Skeletal muscle tissue (tissue), 4 donors: ENCODE data around the gene ARHGAP6. TPM values are rescaled to one million over a fixed set of nuclear protein-coding genes. Genes with fewer than 3 reads are reported as not detected.

Source experiments
- H3K27ac ChIP-seq: one replicate; pipeline ENCODE4 v1.7.0; 2013; ENCODE audit warnings: mild to moderate bottlenecking, low read depth, low read length, inconsistent platforms
- H3K27me3 ChIP-seq, 3 donors: one replicate each; pipeline ENCODE4 v1.7.0; 2013; ENCODE audit warnings: low read length in 3 of 3; ENCODE audit not compliant: control insufficient read depth in 3 of 3, insufficient read depth in 3 of 3
- H3K36me3 ChIP-seq, 3 donors: one replicate each; pipeline ENCODE4 v1.7.0; 2013; ENCODE audit warnings: low read length in 3 of 3; ENCODE audit not compliant: control insufficient read depth in 3 of 3, insufficient read depth in 3 of 3
- H3K4me1 ChIP-seq, 3 donors: one replicate each; pipeline ENCODE4 v1.7.0; 2013; ENCODE audit warnings: low read length in 3 of 3, mild to moderate bottlenecking in 3 of 3; ENCODE audit not compliant: control insufficient read depth in 3 of 3, insufficient read depth in 3 of 3
- H3K4me3 ChIP-seq, 3 donors: one replicate each; pipeline ENCODE4 v1.7.0; 2013; ENCODE audit warnings: low read length in 3 of 3
- H3K9ac ChIP-seq, 3 donors: one replicate each; pipeline ENCODE4 v1.7.0; 2013; ENCODE audit warnings: low read length in 3 of 3, mild to moderate bottlenecking in 3 of 3, moderate library complexity in 2 of 3, low read depth in 1 of 3
- H3K9me3 ChIP-seq, 3 donors: one replicate each; pipeline ENCODE4 v1.7.0; 2013; ENCODE audit warnings: low read length in 3 of 3; ENCODE audit not compliant: control insufficient read depth in 3 of 3
- total RNA-seq: library from RNA; depleted of rRNA; stranded (reverse); fragments of >200 nt; gene quantifications from one replicate; pipeline ENCODE4 v1.2.3, GENCODE V29; 2014
- donor health status: Osteomylitis.

ARHGAP6 gene
- total RNA-seq, 1 donor from 2014 or later, result 8.4 TPM

- Histone ChIP-seq H3K4me3 (no peak overlapping the region), H3K27me3 (no peaks in the 10 kb centered on the region), H3K9me3 (no peaks in the 10 kb centered on the region), H3K4me1 (peaks cover 0 to 1% (median 0%) of the 10 kb centered on the region in 3 donors), H3K27ac (no peak overlapping the region), H3K36me3 (no peaks in the 10 kb centered on the region), H3K9ac (no peak overlapping the region)
These were observed 12.4 kb upstream of the ARHGAP6 start for GRCh38 chrX:11678158-11678557.

GRCh38 chrX:11672213-11672612, 6.5 kb upstream of the ARHGAP6 start:
- Histone ChIP-seq H3K9ac (no peak overlapping the region), H3K4me3 (no peak overlapping the region), H3K27ac (no peak overlapping the region), H3K9me3 (no peaks in the 10 kb centered on the region), H3K36me3 (no peaks in the 10 kb centered on the region), H3K4me1 (no peaks in the 10 kb centered on the region), H3K27me3 (no peaks in the 10 kb centered on the region)

GRCh38 chrX:11670316-11670715, 4.6 kb upstream of the ARHGAP6 start:
- Histone ChIP-seq H3K4me1 (no peaks in the 10 kb centered on the region), H3K36me3 (no peaks in the 10 kb centered on the region), H3K27ac (no peak overlapping the region), H3K4me3 (no peak overlapping the region), H3K9ac (no peak overlapping the region), H3K9me3 (no peaks in the 10 kb centered on the region), H3K27me3 (no peaks in the 10 kb centered on the region)

- Histone ChIP-seq H3K4me1 (peaks cover 0 to 4% (median 0%) of the 10 kb centered on the region in 3 donors), H3K27ac (no peak overlapping the region), H3K9me3 (no peaks in the 10 kb centered on the region), H3K4me3 (peak overlapping the region in 2 of 3 donors; percentile 4 to 70), H3K9ac (peak overlapping the region in 2 of 3 donors; percentile 28 to 61), H3K27me3 (no peaks in the 10 kb centered on the region), H3K36me3 (no peaks in the 10 kb centered on the region)
These were observed 1.4 kb upstream of the ARHGAP6 start for GRCh38 chrX:11666952-11667685.

- Histone ChIP-seq H3K4me1 (peaks cover 0 to 6% (median 0%) of the 10 kb centered on the region in 3 donors), H3K36me3 (no peaks in the 10 kb centered on the region), H3K27ac (peak overlapping the region; percentile 56), H3K27me3 (no peaks in the 10 kb centered on the region), H3K4me3 (peak overlapping the region; percentile 70 to 77 (median 70)), H3K9ac (peak overlapping the region; percentile 48 to 74 (median 61)), H3K9me3 (no peaks in the 10 kb centered on the region)
These were observed 444 bp upstream of the ARHGAP6 start for GRCh38 chrX:11666164-11666563.

- Histone ChIP-seq H3K27ac (peak overlapping the region; percentile 58), H3K4me1 (peaks cover 0 to 6% (median 0%) of the 10 kb centered on the region in 3 donors), H3K4me3 (peak overlapping the region; percentile 70 to 77 (median 70)), H3K9ac (peak overlapping the region; percentile 57 to 74 (median 65)), H3K36me3 (no peaks in the 10 kb centered on the region), H3K27me3 (no peaks in the 10 kb centered on the region), H3K9me3 (no peaks in the 10 kb centered on the region)
These were observed 1.2 kb downstream of the ARHGAP6 start for GRCh38 chrX:11664211-11665167.

- Histone ChIP-seq H3K27me3 (no peaks in the 10 kb centered on the region), H3K9ac (peak overlapping the region in 2 of 3 donors; percentile 20 to 65), H3K9me3 (no peaks in the 10 kb centered on the region), H3K4me1 (peaks cover 0 to 6% (median 0%) of the 10 kb centered on the region in 3 donors), H3K4me3 (peak overlapping the region; percentile 57 to 77 (median 70)), H3K27ac (peak overlapping the region; percentile 58), H3K36me3 (no peaks in the 10 kb centered on the region)
These were observed 1.9 kb downstream of the ARHGAP6 start for GRCh38 chrX:11663875-11664210.

GRCh38 chrX:11655282-11656015, 10.3 kb downstream of the ARHGAP6 start:
- no peaks in the 10 kb centered on the region for H3K27me3 ChIP-seq
- no peaks in the 10 kb centered on the region for H3K36me3 ChIP-seq

GRCh38 chrX:11648705-11649519, 16.8 kb downstream of the ARHGAP6 start:
- no peaks in the 10 kb centered on the region for H3K36me3 ChIP-seq
- no peaks in the 10 kb centered on the region for H3K9me3 ChIP-seq
- peaks cover 0 to 7% (median 2%) of the 10 kb centered on the region in 3 donors for H3K4me1 ChIP-seq
- H3K9ac ChIP-seq, result no peak overlapping the region
- no peak overlapping the region for H3K4me3 ChIP-seq
- no peaks in the 10 kb centered on the region for H3K27me3 ChIP-seq
- H3K27ac ChIP-seq, result peak overlapping the region; percentile 49

More at GRCh38 chrX:11655282-11656015, 10.3 kb downstream of the ARHGAP6 start:
- no peaks in the 10 kb centered on the region for H3K4me1 ChIP-seq
- no peak overlapping the region for H3K9ac ChIP-seq
- no peak overlapping the region for H3K27ac ChIP-seq
- H3K4me3 ChIP-seq, result no peak overlapping the region
- no peaks in the 10 kb centered on the region for H3K9me3 ChIP-seq
